Natural killer cell treated with Interleukin-12 subunit alpha and Interleukin-12 subunit beta and Interleukin-15 and Interleukin-18, amount 100 ng/mL, for 72 hours (primary cell): Measurements from ENCODE around the gene NLGN2. TPM values are rescaled to one million over a fixed set of nuclear protein-coding genes. Genes with fewer than 3 reads are reported as not detected.
"Not testable (repeated sequence)": the region's sequence is repeated elsewhere in the genome, so short reads cannot be mapped to it uniquely, and the experiment has no call there.

Experiments used
- ATAC-seq, 2 donors: fragments of 150-1000 bp; cut with Tn5 transposase in 1 of 2; sonication (Bioruptor Pico), chemical (Tn5 transposase) in 1 of 2; 2 replicates each; pipeline ENCODE4 v1.10.0; 2021
- DNase-seq: peaks from one replicate; pipeline ENCODE4 v3.0.0; 2022; ENCODE audit warnings: low spot score
- H3K27ac Mint-ChIP-seq, 2 donors: 1 replicate in 1 of 2; 2 replicates in 1 of 2; pipeline ENCODE4 v1.8.0; 2022; ENCODE audit warnings: mixed read lengths in 2 of 2, mild to moderate bottlenecking in 1 of 2, moderate library complexity in 1 of 2
- H3K27me3 Mint-ChIP-seq, 2 donors: 1 replicate in 1 of 2; 2 replicates in 1 of 2; pipeline ENCODE4 v1.8.0; 2022; ENCODE audit warnings: mixed read lengths in 2 of 2
- H3K36me3 Mint-ChIP-seq: one replicate; pipeline ENCODE4 v1.8.0; 2022; ENCODE audit warnings: mixed read lengths
- H3K4me1 Mint-ChIP-seq, 2 donors: 1 replicate in 1 of 2; 2 replicates in 1 of 2; pipeline ENCODE4 v1.8.0; 2022; ENCODE audit warnings: low read depth in 2 of 2, mixed read lengths in 2 of 2, mild to moderate bottlenecking in 1 of 2
- H3K4me3 Mint-ChIP-seq: one replicate; pipeline ENCODE4 v1.8.0; 2022; ENCODE audit warnings: mixed read lengths
- H3K9me3 Mint-ChIP-seq: 2 replicates; pipeline ENCODE4 v1.8.0; 2022; ENCODE audit warnings: mixed read lengths
- total RNA-seq, 2 donors: library from RNA; stranded (reverse); gene quantifications; one replicate each; pipeline ENCODE4 v1.2.3, GENCODE V29; 2022

Gene NLGN2
- total RNA-seq, result 1 to 10 TPM; 2.3 to 7.7 TPM

GRCh38 chr17:7407485-7408251 is at the start of gene NLGN2:
Gene NLGN2 (plus strand): TSS chr17:7407845. CDS start chr17:7408256, 411 bp downstream.
- Mint-ChIP-seq H3K4me1 (peaks cover 13 to 17% of the 10 kb centered on the region in 2 donors), H3K27ac (peak within 1 kb of the TSS in 1 of 2 donors; percentile 45), H3K27me3 (peaks cover 8 to 23% of the 10 kb centered on the region in 2 donors), H3K36me3 (no peaks in the 10 kb centered on the region), H3K9me3 (no peaks in the 10 kb centered on the region), H3K4me3 (no peak within 1 kb of the TSS)
- ATAC-seq (no peak), DNase-seq (no peak)

DNA sequence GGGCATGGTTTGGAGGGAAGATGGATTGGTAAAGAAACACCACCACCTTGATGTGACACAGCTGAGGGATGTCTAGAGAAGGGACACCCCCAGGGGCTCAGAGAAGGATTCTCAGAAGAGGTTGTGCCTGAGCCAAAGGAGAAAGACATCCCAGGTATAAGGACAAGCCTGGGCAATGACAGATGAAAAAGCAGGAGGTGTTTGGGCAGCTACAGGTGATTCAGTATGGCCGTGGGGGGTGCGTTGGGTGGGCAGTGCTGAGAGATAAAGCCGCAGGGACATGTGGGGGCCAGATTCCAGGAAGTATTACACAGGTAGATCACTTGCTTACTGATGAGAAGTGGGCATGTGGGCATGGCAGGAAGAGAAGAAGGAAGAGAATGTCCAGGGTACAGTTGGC is 45.7 kb upstream of the NLGN2 start:
- Mint-ChIP-seq H3K36me3 (no peaks in the 10 kb centered on the region), H3K9me3 (no peaks in the 10 kb centered on the region), H3K4me3 (no peak overlapping the region), H3K27me3 (no peaks in the 10 kb centered on the region), H3K4me1 (no peaks in the 10 kb centered on the region), H3K27ac (no peak overlapping the region)
- no peak for DNase-seq
- ATAC-seq, result no peak

DNA sequence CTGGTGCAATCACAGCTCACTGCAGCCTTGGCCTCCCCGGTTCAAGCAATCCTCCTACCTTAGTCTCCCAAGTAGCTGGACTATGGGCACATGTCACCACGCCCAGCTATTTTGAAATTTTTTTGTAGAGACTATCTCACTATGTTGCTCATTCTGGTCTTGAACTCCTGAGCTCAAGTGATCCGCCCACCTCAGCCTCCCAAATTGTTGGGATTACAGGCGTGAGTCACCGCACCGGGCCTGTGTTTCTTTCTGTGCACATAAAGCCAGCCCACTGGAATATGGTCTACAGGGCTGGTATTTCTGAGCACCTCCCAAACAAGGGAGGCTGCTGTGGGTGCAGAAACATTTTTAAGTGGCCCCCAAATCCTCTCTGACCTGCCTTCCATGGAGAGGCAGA is 44.3 kb upstream of the NLGN2 start:
- no peaks in the 10 kb centered on the region for H3K36me3 Mint-ChIP-seq
- DNase-seq, result no peak
- no peak for ATAC-seq
- no peak overlapping the region for H3K27ac Mint-ChIP-seq
- H3K4me1 Mint-ChIP-seq, result no peaks in the 10 kb centered on the region
- no peaks in the 10 kb centered on the region for H3K27me3 Mint-ChIP-seq
- H3K4me3 Mint-ChIP-seq, result no peak overlapping the region
- no peaks in the 10 kb centered on the region for H3K9me3 Mint-ChIP-seq

GRCh38 chr17:7365963-7366362 is 41.7 kb upstream of the NLGN2 start:
- H3K27me3 Mint-ChIP-seq, DNase-seq, H3K4me1 Mint-ChIP-seq, H3K36me3 Mint-ChIP-seq, ATAC-seq, H3K4me3 Mint-ChIP-seq, H3K9me3 Mint-ChIP-seq, H3K27ac Mint-ChIP-seq: not testable (repeated sequence)

- no peaks in the 10 kb centered on the region for H3K27me3 Mint-ChIP-seq
- no peak overlapping the region for H3K4me3 Mint-ChIP-seq
- no peaks in the 10 kb centered on the region for H3K4me1 Mint-ChIP-seq
- DNase-seq (no peak), ATAC-seq (peak in 1 of 2 donors; percentile 28)
- no peak overlapping the region for H3K27ac Mint-ChIP-seq
- no peaks in the 10 kb centered on the region for H3K9me3 Mint-ChIP-seq
- H3K36me3 Mint-ChIP-seq, result no peaks in the 10 kb centered on the region
These were observed 40.6 kb upstream of the NLGN2 start for GRCh38 chr17:7367083-7367482.

DNA sequence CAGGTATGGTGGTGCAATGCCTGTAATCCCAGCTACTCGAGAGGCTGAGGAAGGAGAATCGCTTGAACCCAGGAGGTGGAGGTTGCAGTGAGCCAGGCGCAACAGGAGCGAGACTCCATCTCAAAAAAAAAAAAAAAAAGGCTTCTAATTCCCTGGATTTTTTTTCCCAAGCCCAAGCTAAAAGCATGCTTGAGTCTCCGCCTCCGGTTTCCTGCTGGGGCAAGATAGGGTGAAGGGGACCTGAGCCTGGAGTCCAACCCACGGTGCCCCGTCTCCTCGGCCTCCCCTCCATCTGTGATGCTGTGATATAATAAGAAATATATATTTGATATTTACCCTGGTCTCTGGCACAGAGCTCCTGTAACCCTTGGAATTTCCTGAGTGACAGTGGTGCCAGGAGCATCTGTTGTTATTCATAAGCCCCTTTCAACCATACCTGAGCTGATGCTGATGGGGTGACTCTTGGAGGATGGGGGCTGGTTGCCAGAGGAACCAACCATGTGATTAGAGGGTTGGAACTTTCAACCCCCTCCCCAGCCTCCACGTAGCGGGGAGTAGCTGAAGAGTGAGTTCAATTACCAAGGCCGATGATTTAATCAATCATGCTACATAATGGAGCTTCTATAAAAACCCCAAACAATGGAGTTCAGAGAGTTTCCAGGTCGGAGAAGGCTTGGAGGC is 39.6 kb upstream of the NLGN2 start:
- no peaks in the 10 kb centered on the region for H3K9me3 Mint-ChIP-seq
- no peak overlapping the region for H3K4me3 Mint-ChIP-seq
- no peak for DNase-seq

GRCh38 chr17:7368599-7368994 is 39.0 kb upstream of the NLGN2 start:
- H3K27me3 Mint-ChIP-seq, DNase-seq, H3K4me1 Mint-ChIP-seq, ATAC-seq, H3K4me3 Mint-ChIP-seq, H3K9me3 Mint-ChIP-seq, H3K27ac Mint-ChIP-seq, H3K36me3 Mint-ChIP-seq: not testable (repeated sequence)

More for the DNA sequence above, 39.6 kb upstream of the NLGN2 start:
- H3K36me3 Mint-ChIP-seq, result no peaks in the 10 kb centered on the region
- no peak for ATAC-seq
- H3K27me3 Mint-ChIP-seq, result no peaks in the 10 kb centered on the region
- H3K27ac Mint-ChIP-seq, result no peak overlapping the region
- H3K4me1 Mint-ChIP-seq, result no peaks in the 10 kb centered on the region

GRCh38 chr17:7369825-7370224 is 37.8 kb upstream of the NLGN2 start:
- no peaks in the 10 kb centered on the region for H3K36me3 Mint-ChIP-seq
- H3K27me3 Mint-ChIP-seq, result no peaks in the 10 kb centered on the region
- DNase-seq, result no peak
- H3K9me3 Mint-ChIP-seq, result no peaks in the 10 kb centered on the region
- H3K4me3 Mint-ChIP-seq, result no peak overlapping the region
- H3K4me1 Mint-ChIP-seq, result no peaks in the 10 kb centered on the region
- H3K27ac Mint-ChIP-seq, result no peak overlapping the region
- no peak for ATAC-seq

DNA sequence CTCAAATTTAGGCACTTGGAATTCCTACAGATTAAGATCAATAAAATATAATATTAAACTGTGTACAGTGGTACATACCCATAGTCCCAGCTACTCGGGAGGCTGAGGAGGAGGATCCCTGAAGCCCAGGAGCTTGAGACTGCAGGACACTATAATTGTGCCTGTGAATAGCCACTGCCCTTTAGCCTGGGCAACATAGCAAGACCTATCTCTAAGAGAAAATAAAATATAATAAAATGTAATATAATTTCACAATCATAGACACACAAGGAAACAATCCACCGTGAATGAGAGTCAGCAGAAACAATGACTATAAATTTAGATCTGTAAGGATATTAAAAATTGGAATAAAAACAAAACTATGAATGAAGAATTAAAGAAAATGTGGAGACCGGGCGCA is 36.8 kb upstream of the NLGN2 start:
- no peaks in the 10 kb centered on the region for H3K9me3 Mint-ChIP-seq
- H3K4me1 Mint-ChIP-seq, result no peaks in the 10 kb centered on the region
- H3K4me3 Mint-ChIP-seq, result no peak overlapping the region
- no peaks in the 10 kb centered on the region for H3K36me3 Mint-ChIP-seq
- no peaks in the 10 kb centered on the region for H3K27me3 Mint-ChIP-seq
- H3K27ac Mint-ChIP-seq, result no peak overlapping the region
- no peak for DNase-seq
- ATAC-seq, result no peak

DNA sequence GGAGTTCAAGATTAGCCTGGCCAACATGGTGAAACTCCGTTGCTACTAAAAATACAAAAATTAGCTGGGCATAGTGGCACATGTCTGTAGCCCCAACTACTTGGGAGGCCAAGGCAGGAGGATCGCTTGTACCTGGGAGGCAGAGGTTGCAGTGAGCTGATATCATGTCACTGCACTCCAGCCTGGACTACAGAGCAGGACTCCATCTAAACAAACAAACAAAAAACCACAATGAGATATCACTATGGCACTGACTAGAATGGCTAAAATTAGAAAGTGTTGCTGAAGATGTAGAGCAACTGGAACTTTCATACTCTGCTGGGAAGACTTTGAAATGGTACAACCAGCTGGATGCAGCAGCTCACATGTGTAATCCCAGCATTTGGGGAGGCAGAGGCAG is 33.3 kb upstream of the NLGN2 start:
- Mint-ChIP-seq H3K36me3 (peaks cover 5% of the 10 kb centered on the region), H3K4me3 (no peak overlapping the region), H3K4me1 (no peaks in the 10 kb centered on the region), H3K9me3 (peaks cover 3% of the 10 kb centered on the region), H3K27me3 (peaks cover 9 to 15% of the 10 kb centered on the region in 2 donors), H3K27ac (no peak overlapping the region)
- ATAC-seq, result no peak
- DNase-seq, result no peak

GRCh38 chr17:7379134-7379533 is 28.5 kb upstream of the NLGN2 start:
- Mint-ChIP-seq H3K4me1 (peaks cover 0 to 5% of the 10 kb centered on the region in 2 donors), H3K9me3 (peaks cover 3% of the 10 kb centered on the region), H3K27ac (no peak overlapping the region), H3K36me3 (peaks cover 6% of the 10 kb centered on the region), H3K4me3 (no peak overlapping the region), H3K27me3 (peaks cover 32 to 39% of the 10 kb centered on the region in 2 donors)
- no peak for ATAC-seq
- no peak for DNase-seq

GRCh38 chr17:7380321-7380720 is 27.3 kb upstream of the NLGN2 start:
- Mint-ChIP-seq H3K4me1 (peaks cover 0 to 5% of the 10 kb centered on the region in 2 donors), H3K36me3 (peaks cover 6% of the 10 kb centered on the region), H3K9me3 (peaks cover 3% of the 10 kb centered on the region), H3K4me3 (no peak overlapping the region), H3K27ac (no peak overlapping the region), H3K27me3 (peaks cover 32 to 39% of the 10 kb centered on the region in 2 donors)
- DNase-seq, result no peak
- no peak for ATAC-seq

GRCh38 chr17:7380855-7381683 is 26.6 kb upstream of the NLGN2 start, which contains the start of gene TNK1:
Gene TNK1 (plus strand): TSS chr17:7381089. CDS start chr17:7382927, 1,838 bp downstream.
- Mint-ChIP-seq H3K27ac (no peak within 1 kb of the TSS), H3K4me1 (peaks cover 0 to 5% of the 10 kb centered on the region in 2 donors), H3K9me3 (peaks cover 3% of the 10 kb centered on the region), H3K4me3 (no peak within 1 kb of the TSS), H3K36me3 (peaks cover 6% of the 10 kb centered on the region), H3K27me3 (peaks cover 32 to 39% of the 10 kb centered on the region in 2 donors)
- ATAC-seq, result no peak
- no peak for DNase-seq
